ENCODE results near the gene CAMK2N1. TPM values are rescaled to one million over a fixed set of nuclear protein-coding genes. Genes with fewer than 3 reads are reported as not detected.

CAMK2N1 gene
- total RNA-seq, 2 donors from 2014 or later: 5.3 to 5.4 TPM

DNA sequence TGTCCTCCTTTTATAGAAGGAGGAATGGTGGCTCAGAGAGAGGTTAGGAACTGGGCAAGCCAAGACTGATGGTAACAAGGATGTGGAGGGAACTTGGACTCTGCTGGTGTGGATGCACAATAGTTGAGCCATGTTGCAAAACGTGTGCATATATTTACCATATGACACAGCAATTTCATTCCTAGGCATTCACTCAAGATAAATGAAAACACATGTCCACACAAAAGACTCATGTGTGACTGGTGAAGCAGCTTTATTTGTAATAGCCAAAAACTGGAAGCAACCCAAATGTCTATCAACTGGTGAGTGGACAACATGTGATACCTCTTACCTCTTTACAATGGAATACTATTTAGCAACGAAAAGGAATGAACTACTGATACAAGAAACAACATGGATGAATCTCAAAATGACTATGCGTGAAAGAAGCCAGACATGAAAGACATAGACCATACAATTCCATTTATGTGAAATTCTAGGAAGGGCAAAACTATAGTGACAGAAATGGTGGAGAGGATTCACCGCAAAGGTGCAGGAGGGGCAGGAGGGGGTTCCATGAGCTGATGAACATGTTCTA, 36.2 kb downstream of the CAMK2N1 start:
- Histone ChIP-seq H3K4me1 (no peaks in the 10 kb centered on the region), H3K27ac (no peak overlapping the region), H3K4me3 (no peak overlapping the region), H3K27me3 (no peaks in the 10 kb centered on the region), H3K36me3 (replicated peaks in 1 of 2; ENCODE audit: insufficient read depth in 1 of 2, low read depth in 2 of 2) (no peaks in the 10 kb centered on the region), H3K9me3 (no peaks in the 10 kb centered on the region)
- intact Hi-C loops (cut with DNase I): no loop called here
- DNase-seq (no peak), ATAC-seq (no peak)
- 54 to 58% methylated on average over 4 of the region's 4 CpGs for WGBS, 2 donors
- TF ChIP-seq, protein P1, sequence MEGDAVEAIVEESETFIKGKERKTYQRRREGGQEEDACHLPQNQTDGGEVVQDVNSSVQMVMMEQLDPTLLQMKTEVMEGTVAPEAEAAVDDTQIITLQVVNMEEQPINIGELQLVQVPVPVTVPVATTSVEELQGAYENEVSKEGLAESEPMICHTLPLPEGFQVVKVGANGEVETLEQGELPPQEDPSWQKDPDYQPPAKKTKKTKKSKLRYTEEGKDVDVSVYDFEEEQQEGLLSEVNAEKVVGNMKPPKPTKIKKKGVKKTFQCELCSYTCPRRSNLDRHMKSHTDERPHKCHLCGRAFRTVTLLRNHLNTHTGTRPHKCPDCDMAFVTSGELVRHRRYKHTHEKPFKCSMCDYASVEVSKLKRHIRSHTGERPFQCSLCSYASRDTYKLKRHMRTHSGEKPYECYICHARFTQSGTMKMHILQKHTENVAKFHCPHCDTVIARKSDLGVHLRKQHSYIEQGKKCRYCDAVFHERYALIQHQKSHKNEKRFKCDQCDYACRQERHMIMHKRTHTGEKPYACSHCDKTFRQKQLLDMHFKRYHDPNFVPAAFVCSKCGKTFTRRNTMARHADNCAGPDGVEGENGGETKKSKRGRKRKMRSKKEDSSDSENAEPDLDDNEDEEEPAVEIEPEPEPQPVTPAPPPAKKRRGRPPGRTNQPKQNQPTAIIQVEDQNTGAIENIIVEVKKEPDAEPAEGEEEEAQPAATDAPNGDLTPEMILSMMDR (IDR thresholded peaks at IDR 0.05): no peak
- TF ChIP-seq POLR2A (IDR thresholded peaks at IDR 0.05): no peak

DNA sequence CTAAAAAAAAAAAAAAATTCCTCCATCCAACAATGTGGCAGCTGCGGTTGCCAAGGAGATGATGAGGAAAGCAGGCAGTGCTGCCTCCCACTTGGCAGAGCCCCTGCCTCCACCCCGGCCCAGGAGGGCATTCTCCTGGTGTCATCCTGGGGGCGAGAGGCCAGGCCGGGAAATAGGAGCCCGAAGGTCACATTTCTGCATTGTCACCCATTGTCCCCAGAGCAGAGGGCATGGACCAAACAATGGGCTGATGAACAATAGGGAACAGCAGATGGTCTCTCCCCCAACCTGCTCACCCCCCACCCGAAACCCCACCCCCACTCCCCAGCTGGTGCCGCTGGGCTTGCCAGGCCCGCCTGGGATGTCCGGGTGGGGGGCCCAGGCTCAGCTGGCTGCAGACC, 37.3 kb downstream of the CAMK2N1 start:
- ATAC-seq (no peak), DNase-seq (no peak)
- no peaks in the 10 kb centered on the region for H3K27me3 ChIP-seq

DNA sequence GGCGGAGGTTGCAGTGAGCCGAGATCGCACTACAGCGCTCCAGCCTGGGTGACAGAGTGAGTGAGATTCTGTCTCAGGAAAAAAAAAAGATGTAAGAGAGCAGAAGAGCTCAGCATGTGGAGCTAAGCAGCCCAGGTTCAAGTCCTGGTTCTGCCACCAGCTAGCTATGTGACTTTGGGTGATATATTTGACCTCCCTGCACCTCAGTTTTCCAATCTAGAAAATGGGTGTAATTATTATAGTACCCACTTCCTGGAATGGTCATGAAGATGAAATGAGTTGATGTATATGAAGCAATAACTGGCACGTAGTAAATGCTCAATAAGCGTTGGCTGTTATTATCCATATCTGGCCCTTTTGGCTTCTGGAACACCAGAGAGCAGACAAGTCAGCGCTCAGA, 38.2 kb downstream of the CAMK2N1 start:
- Histone ChIP-seq H3K4me3 (no peak overlapping the region), H3K9me3 (no peaks in the 10 kb centered on the region), H3K4me1 (no peaks in the 10 kb centered on the region), H3K36me3 (replicated peaks in 1 of 2; ENCODE audit: insufficient read depth in 1 of 2, low read depth in 2 of 2) (no peaks in the 10 kb centered on the region), H3K27ac (no peak overlapping the region), H3K27me3 (no peaks in the 10 kb centered on the region)
- no peak for TF ChIP-seq POLR2A (IDR thresholded peaks at IDR 0.05)
- TF ChIP-seq, protein P1 (IDR thresholded peaks at IDR 0.05): no peak
- ATAC-seq (no peak), DNase-seq (no peak)
- intact Hi-C loops (cut with DNase I): no loop called here
- 82 to 86% methylated on average over 7 of the region's 7 CpGs for WGBS, 2 donors

More for the DNA sequence above, 37.3 kb downstream of the CAMK2N1 start:
- 16 to 22% methylated on average over 6 of the region's 9 CpGs for WGBS, 2 donors
- H3K4me3 ChIP-seq: no peak overlapping the region
- no peaks in the 10 kb centered on the region for H3K36me3 ChIP-seq (replicated peaks in 1 of 2; ENCODE audit: insufficient read depth in 1 of 2, low read depth in 2 of 2)
- TF ChIP-seq POLR2A (IDR thresholded peaks at IDR 0.05): no peak
- TF ChIP-seq, protein P1 (IDR thresholded peaks at IDR 0.05): no peak
- H3K4me1 ChIP-seq: no peaks in the 10 kb centered on the region
- intact Hi-C loops (cut with DNase I): no loop called here
- no peaks in the 10 kb centered on the region for H3K9me3 ChIP-seq
- H3K27ac ChIP-seq: no peak overlapping the region

DNA sequence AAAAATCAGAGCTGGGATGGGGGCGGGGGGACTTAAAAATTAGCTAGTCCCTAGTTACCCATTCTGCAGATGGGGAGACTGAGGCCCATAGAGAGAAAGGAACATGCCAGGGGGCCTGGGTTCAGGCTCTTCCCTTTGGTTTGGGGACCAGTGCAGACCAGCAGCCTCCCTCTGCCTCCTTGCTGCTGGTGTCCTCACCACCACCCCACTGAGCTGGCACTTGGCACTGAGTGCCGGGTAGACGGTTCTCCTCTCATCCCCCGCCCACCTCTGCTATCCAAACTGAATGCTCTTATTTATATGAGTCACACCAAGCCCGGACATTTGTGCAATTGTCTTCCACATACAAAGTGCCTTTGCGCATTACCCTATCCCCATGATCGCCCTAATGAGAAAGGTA, 39.2 kb downstream of the CAMK2N1 start:
- Histone ChIP-seq H3K27me3 (no peaks in the 10 kb centered on the region), H3K4me1 (no peaks in the 10 kb centered on the region), H3K27ac (no peak overlapping the region), H3K36me3 (replicated peaks in 1 of 2; ENCODE audit: insufficient read depth in 1 of 2, low read depth in 2 of 2) (no peaks in the 10 kb centered on the region), H3K4me3 (no peak overlapping the region), H3K9me3 (no peaks in the 10 kb centered on the region)
- intact Hi-C loops (cut with DNase I): no loop called here
- DNase-seq: no peak
- no peak for ATAC-seq
- TF ChIP-seq POLR2A (IDR thresholded peaks at IDR 0.05): no peak
- TF ChIP-seq, protein P1 (IDR thresholded peaks at IDR 0.05): no peak
- 68 to 77% methylated on average over 7 of the region's 7 CpGs for WGBS, 2 donors

DNA sequence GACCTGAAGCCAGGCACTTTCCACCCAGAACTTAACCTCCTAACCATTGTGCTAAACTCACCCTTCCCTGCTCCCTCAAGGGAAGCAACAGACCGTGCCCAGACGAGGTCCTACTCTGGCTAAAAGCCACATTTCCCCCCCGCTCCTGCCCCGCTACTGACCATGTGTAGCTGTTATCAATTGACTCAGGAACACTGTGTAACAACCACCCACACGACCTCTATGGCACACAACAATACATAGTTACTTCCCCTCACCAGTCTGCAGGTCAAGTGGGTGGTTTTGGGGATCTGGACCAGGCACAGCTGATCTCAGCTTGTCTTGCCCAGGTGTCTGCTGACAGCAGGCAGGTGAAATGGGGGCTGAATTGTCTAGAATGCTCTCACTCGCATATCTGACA, 40.1 kb downstream of the CAMK2N1 start:
- ATAC-seq (no peak), DNase-seq (no peak)
- no peaks in the 10 kb centered on the region for H3K36me3 ChIP-seq (replicated peaks in 1 of 2; ENCODE audit: insufficient read depth in 1 of 2, low read depth in 2 of 2)
- H3K27me3 ChIP-seq: no peaks in the 10 kb centered on the region
- H3K9me3 ChIP-seq: no peaks in the 10 kb centered on the region
- no peak for TF ChIP-seq POLR2A (IDR thresholded peaks at IDR 0.05)
- TF ChIP-seq, protein P1 (IDR thresholded peaks at IDR 0.05): no peak
- no peak overlapping the region for H3K4me3 ChIP-seq
- no peaks in the 10 kb centered on the region for H3K4me1 ChIP-seq
- 61 to 71% methylated on average over 6 of the region's 6 CpGs for WGBS, 2 donors
- no peak overlapping the region for H3K27ac ChIP-seq
- intact Hi-C loops (cut with DNase I): no loop called here
